HG03135 (cell line): Measurements from ENCODE around the gene TTC39B.
A peak's percentile ranks its signal among the peaks of the same experiment; 100 is the strongest.
"Not testable (repeated sequence)": the region's sequence is repeated elsewhere in the genome, so short reads cannot be mapped to it uniquely, and the experiment has no call there.

ENCODE experiments used
- ATAC-seq: cut with Tn5 transposase; IDR thresholded peaks from one replicate; pipeline ENCODE4 v1.9.1; 2021; ENCODE audit warnings: mild to moderate bottlenecking, moderate library complexity; ENCODE audit not compliant: unreplicated experiment

Gene TTC39B

DNA sequence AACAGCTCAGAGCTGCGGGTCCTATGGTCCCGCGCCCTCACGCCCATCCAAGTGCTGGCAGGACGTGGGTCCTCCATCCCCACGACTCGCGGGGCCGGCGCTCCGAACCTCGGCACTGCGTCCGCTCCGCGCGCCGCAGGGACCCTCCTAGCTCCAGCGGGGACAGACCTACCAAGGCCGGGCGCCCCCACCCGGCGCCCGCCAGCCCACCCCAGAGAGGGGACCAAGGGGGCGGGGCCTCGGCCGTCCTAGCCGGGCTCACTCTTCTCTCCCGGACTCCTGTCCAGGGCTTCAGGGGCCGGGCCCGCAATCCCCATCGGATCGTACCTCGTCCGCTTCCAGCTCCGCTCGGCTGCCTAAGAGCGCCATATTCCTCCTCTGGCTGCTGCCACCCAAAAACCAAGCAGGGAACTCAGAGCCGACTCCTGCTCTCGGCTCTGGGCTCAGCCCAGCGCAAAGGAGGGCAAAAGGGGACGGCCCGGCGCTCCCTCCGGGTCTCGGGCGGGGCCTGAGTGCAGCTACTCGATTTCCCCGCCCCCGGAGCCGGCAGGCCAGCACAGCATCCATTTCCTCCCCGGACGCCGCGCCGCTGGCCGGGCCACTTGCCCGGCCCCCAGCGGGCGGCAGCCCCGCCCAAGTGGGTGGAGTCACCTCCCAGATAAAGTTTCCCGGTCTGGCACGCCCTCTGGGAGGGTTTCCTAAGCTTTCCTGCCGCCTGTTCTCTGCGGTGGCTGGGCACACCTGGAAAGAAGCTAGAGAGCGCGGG is at the start of gene TTC39B:
Gene TTC39B (minus strand): TSS at position 460 of the 766 bp plus-strand sequence. CDS start 91 bp downstream, at position 369.
- peak; percentile 90 for ATAC-seq

GRCh38 chr9:15355669-15356068 is 48.7 kb upstream of the TTC39B start:
- ATAC-seq: no peak

DNA sequence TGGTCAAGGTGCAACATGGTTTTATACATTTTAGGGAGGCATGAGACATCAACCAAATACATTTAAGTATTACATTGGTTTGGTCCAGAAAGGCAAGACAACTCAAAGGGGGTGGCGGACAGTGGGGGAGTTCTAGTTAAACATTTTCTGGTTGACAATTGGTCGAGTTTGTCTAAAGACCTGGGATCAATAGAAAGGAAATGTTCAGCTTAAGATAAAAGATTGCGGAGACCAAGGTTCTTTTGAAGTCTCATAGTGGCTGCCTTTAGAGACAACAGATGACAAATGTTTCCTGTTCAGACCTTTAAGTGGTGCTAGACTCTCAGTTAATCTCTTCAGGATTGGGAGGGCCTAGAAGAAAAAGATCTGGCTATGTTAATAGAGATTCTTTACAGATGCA is 47.7 kb upstream of the TTC39B start:
- no peak for ATAC-seq

GRCh38 chr9:15353892-15354291 is 46.9 kb upstream of the TTC39B start:
- ATAC-seq: no peak

DNA sequence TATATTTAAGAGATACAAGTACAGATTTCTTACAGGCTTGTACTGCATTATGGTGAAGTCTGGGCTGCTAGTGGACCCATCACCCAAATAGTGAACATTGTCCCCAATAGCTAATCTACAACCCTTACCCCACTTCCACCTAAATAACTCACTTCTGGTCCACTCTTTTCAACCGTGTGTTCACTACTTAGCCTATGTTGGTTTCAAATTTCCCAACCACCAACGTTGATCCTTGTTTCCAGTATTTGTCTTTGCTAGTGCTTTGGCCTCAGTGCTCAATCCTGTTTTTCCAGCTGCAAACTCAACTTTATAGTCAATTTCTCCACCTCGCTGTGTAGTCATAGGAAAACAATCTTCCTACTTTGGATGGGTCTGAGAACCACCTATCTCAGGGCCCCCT is 45.3 kb upstream of the TTC39B start:
- ATAC-seq: no peak

DNA sequence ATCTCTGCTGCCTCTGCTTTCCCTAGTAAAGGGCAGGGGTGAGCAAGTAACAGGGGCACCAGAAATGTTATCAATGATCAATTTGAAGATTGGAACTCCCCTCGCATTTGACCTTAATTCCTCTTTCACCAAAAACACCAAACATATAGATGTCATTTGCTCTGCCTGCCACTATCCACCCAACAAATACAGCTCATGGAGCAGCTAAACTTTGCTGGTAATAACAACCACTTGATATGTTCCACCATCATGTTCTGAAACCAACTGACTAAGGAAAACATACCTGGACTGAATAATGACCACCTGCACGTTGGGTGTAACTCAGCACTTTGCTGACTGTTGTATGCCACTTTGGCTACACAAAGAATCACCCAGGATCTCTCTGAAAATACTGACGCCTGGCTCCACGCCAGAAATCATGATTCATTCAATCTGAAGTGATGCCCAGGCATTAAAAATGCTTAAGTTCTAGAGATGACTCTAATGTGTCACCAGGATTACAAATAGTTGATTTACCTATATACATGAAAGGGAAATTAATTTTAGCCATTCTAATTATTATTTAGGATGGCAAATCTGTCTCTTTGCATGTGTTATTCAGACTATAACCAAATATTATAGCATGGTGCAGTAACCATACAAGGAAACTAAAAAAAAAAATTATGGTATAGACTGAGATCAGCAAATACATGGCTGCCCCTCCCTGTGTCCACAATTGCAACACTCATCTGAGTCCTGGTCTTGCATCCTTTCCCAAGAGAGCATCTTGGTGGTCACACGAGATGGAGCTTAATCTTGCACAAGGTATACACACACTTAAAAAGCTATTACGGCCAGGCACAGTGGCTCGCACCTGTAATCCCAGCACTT is 43.1 kb upstream of the TTC39B start:
- ATAC-seq: no peak

DNA sequence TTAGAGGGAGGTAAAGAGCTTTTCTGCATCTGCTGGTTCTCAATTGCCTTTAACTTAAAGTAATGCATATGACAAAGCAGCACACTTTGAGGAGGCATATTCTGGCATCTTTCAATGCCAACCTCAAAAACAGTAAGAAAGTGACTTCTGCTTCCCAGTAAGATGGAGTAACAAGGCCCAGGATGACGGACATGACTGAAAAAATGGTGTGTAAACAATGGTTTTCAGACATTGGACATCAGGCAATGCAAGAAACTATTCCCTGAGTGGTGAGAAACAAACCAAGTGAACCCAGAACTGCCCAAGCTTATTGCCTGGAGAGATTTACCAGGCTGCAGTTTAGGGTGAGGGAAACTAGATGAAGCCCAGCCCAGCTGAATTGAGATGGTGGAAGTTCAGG is 39.8 kb upstream of the TTC39B start:
- no peak for ATAC-seq

DNA sequence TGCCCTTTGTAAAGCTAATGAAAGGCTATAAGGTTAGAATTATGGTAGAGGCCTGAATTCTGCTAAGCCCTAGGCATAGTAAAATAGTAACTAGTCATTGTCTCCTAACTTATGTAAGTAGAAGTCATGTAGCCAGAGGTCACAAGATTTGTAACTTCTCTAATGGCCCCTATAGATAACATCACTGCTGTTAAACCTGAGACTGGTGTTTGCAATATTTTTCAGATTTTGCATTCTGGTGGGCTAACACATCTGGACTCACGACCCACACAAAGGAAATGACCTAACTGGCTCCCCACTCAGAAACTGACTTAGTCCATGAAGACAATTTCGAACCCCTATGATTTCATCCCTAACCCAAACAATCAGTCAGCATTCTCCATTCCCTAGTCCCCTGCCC is 37.2 kb upstream of the TTC39B start:
- ATAC-seq: no peak

GRCh38 chr9:15333376-15333881 is 26.4 kb upstream of the TTC39B start:
- no peak for ATAC-seq

DNA sequence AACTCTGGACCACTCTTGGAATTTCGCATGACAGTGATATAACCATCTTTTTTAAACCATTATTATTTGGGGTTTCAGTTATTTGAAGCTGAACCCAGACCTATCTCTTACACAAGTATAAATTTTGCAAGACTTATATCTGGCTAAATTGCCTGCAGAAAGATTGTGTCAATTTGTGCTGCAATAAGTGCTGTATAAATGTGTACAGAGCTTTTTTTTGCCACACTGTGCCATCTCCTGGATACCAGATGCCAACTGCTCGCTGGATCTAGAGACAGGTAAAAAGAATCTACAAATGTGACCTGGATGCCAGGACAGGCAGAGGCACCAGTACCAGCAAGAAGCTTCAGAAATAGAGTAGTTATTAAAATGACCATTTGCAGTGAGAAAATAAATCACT is 25.9 kb upstream of the TTC39B start:
- no peak for ATAC-seq

DNA sequence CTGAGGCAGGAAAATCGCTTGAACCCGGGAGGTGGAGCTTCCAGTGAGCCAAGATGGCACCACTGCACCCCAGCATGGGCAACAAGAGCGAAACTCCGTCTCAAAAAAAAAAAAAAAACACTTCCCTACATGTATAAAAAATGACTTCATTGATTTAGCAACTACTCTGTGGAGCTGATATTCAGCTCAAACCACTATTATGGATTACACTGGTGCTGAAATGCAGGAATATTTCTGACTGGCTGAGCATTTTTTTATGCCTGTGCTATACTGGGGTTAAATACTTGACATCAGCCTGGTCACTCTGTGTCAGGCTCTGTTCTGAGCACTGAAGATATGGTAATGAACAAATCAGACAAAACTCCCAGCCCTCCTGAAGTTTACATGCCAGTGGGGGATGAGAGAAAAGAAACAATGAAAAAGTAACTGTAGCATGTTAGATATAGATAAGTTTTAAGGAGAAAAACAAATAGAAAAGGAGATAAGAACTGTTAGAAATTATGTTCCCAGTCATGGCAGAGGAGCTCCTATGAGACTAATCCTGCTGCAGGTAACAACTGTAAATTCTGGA is 22.6 kb upstream of the TTC39B start:
- no peak for ATAC-seq

DNA sequence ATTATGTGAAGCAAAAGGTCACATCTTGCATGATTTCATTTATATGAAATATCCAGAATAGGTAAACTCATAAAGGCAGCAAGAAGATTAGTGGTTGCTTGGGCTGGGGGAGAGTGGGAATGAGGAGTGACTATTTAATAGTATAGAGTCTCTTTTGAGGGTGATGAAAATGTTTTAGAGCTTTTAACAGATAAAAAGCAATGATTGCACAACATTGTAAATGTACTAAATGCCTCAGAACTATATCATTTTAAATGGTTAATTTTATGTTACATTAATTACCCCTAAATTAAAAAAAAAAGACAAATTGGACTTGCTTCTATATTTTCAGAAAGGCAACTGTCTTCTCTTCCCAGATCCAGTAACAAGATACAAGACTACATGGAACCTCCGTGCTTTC is 21.9 kb upstream of the TTC39B start:
- no peak for ATAC-seq

DNA sequence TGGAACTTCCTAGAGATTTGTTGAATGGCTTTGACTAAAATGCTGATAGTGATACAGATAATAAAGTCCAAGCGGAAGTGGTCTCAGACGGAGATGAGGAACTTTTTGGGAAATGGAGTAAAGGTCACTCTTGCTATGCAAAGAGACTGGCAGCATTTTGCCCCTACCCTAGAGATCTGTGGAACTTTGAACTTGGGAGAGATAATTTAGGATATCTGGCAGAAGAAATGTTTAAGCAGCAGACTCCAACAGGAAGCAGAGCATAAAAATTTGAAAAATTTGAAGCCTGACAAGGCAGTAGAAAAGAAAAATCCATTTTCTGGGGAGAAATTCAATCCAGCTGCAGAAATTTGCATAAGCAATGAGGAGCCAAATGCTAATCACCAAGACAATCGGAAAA is 15.7 kb upstream of the TTC39B start:
- ATAC-seq: not testable (repeated sequence)

GRCh38 chr9:15319661-15320060 is 12.6 kb upstream of the TTC39B start:
- ATAC-seq: not testable (repeated sequence)

GRCh38 chr9:15317836-15318235 is 10.8 kb upstream of the TTC39B start:
- ATAC-seq: no peak

DNA sequence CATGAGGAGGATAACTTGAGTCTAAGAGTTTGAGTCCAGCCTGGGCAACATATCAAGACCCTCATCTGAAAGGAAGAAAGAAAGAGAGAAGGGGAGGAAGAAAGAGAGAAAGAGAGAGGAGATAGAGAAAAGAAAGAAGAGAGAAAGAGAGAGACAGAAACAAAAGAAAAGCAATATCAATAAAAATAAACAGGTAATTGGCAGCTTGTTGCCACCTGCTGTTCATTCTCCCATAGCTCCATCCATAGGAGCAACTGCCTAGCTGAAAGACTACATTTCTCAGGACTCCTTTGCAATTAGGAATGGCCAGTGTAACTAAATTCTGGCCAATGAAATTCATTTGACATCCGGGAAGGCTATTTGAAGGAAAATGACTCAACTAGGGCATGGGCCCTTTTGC is 4.6 kb upstream of the TTC39B start:
- no peak for ATAC-seq

GRCh38 chr9:15310107-15310850 is 3.3 kb upstream of the TTC39B start:
- no peak for ATAC-seq

GRCh38 chr9:15308511-15308910 is 1.5 kb upstream of the TTC39B start:
- no peak for ATAC-seq

DNA sequence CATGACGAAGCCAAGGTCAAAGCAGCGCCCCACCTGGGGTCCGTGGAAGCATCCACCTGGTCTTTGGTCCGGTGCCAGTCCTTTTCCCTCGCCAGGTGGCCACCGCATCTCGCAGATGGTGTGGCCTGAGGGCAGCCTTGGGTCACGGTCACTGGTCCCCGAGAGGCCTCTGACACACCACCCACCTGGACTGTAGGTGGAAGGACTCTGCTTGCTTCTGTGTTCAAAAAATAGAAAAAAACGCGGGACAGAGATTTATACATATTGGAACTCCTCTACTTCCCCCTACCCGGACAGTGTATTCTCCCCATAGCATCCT is 466 bp upstream of the TTC39B start:
- peak; percentile 21 for ATAC-seq

- ATAC-seq: no peak
These were observed 804 bp downstream of the TTC39B start for GRCh38 chr9:15306068-15306756.
